GM21528 (cell line): ENCODE data around the gene TMC2.

ENCODE experiments used
- ATAC-seq: cut with Tn5 transposase; IDR thresholded peaks from one replicate; pipeline ENCODE4 v1.9.1; 2021; ENCODE audit warnings: mild to moderate bottlenecking, moderate library complexity; ENCODE audit not compliant: unreplicated experiment, low FRiP score

Gene TMC2

GRCh38 chr20:2575682-2576081 is 39.3 kb downstream of the TMC2 start:
- no peak for ATAC-seq

DNA sequence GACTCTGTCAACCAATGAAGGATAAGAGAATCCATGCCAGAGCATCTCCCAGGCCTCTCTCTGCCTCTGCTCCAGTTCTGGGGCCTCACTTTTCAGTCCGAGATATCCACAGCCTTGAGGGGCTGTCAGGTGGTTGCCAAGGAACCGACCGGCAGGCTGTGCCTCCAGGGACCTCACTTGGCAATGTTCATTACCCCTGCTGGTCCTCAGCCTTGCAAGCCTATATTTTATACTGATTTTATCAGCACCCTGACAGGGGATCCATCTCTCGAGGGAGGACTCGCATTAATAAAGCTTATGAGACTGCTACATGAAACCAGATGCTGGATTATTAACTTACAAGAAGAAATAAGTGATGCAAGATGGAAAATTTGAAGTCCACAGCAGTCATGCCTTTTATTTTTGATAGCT is 39.9 kb downstream of the TMC2 start:
- no peak for ATAC-seq

DNA sequence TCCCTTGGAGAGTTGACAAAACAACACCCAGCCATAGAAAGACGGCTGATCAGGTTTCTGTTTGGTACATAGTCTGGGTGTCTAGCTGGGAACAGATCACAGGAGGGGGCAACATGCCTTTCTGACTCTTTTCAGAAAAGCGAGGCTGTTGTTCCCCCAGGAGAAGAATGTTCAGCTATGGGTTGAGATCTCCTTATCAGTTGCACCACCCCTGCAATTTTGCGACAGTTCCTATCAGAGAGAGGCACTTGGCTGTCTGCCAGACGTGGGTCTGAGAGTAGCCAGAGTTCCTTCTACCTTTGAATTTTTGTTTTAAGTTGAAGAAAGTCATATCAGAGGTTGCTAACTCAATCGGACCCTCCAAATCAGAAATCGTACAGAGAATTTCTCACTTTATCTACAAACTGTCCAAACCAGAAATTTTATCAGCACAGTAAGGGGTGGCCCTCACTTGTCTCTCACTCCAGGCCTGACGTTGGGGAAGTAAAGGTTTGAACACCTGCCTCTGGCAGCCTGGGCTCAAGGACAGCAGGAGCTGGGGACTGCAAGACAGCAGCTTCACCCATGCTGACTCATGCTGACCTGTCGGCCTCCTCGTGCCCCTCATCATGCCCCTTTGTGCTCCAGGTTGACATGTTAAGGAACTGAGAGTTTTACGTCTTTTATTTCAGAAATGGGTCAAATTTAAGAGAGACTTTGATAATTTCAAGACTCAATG is 42.3 kb downstream of the TMC2 start:
- no peak for ATAC-seq

DNA sequence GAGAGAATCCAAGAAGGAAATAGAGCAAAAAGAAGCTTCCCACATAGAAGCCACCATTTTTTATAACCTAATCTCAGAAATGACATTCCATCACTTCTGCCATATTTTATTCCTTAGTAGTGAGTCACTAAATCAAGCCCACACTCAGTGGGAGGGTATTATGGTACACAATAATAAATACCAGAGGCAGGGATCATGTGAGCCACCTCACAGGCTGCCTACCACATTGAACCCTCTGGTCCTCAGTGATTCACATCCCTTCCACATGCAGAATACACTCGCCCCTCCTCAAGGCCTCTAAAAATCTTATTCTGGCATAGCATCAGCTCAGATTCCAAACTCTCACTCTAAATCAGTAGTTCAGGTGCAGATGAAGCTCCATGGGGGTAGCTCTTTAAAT is 49.4 kb downstream of the TMC2 start:
- ATAC-seq, result no peak

DNA sequence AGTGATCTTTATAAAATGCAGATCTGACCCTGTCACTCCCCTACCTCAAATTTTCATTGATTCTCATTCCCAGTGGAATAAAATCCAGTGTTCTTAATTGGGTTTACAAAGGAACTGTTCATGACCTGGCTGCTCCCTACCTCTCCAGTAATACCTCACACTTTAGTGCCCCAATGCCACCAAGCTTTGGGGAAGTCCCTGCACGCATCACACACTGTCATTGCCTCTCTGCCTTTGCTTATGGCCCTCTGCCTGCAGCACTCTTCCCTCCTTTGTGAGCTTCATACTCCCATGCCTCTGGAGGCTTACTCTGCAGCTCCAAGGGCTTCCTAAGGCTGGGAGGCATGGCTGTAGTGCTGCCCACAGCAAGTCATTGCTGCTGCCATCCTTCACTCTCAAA is 57.4 kb downstream of the TMC2 start:
- no peak for ATAC-seq

- ATAC-seq, result no peak
These were observed 58.7 kb downstream of the TMC2 start for GRCh38 chr20:2595076-2595475.

GRCh38 chr20:2596673-2597279 is 60.4 kb downstream of the TMC2 start:
- ATAC-seq, result no peak

GRCh38 chr20:2599288-2600006 is 63.1 kb downstream of the TMC2 start:
- ATAC-seq, result no peak

- no peak for ATAC-seq
These were observed 65.8 kb downstream of the TMC2 start for GRCh38 chr20:2602046-2602735.

GRCh38 chr20:2602746-2603145 is 66.4 kb downstream of the TMC2 start:
- ATAC-seq, result no peak

- ATAC-seq, result no peak
These were observed 67.6 kb downstream of the TMC2 start for GRCh38 chr20:2603816-2604505.

GRCh38 chr20:2604506-2604835 is 68.1 kb downstream of the TMC2 start:
- no peak for ATAC-seq

GRCh38 chr20:2606507-2607006 is 70.2 kb downstream of the TMC2 start:
- no peak for ATAC-seq

- no peak for ATAC-seq
These were observed 74.0 kb downstream of the TMC2 start for GRCh38 chr20:2610326-2610725.

DNA sequence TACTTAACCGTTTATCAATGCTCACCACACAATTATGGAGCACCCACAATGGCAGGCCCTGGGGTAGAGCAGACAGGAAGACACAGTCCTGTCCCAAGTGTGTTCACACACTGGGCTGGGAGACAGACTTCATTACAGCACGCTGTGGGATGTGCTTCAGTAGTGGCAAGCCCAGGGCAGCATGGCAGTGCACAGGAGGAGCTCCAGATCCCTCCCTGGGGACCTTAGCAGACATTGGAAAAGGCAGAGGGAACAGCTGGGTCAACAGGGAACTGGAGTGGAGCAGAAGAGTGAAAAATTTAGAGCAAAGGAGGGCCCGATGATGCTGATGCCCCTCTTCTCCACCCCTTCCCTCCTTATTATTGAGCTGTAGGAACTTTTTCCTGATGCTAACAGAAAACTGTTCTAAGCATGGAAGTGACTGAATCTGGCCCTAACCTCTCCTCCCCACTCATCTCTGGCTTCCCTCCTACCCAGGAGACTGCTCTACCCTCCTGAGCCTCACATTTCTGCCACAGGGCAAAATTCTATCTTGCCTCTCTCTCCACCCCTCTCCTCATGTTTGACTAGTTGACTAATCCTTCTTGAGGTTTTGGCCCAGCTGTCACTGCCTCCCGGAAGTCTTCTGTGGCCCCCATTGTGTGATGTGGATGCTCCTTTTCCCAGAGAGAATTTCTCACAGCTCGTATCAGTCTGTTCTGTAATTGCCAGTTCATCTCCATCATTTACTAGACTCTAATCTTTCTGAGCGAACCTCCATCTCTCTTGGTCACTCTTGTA is 74.8 kb downstream of the TMC2 start:
- ATAC-seq, result no peak

DNA sequence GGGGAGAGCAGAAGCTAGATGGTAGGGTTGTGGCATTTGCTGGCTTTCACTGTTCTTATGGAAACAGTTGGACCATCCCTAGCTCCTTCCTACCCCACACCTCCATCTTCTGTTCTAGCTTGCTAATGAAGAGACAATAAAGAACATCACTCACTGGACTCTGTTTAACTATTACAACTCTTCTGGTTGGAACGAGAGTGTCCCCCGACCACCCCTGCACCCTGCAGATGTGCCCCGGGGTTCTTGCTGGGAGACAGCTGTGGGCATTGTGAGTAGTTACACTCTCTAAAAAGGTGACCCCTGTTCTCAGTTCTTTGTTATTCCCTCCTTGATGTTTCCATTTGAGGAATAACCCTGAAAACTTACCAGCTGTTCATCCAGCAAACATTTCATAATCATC is 75.7 kb downstream of the TMC2 start:
- no peak for ATAC-seq

- ATAC-seq, result no peak
These were observed 80.3 kb downstream of the TMC2 start for GRCh38 chr20:2616634-2617033.

GRCh38 chr20:2617099-2617714 is 80.8 kb downstream of the TMC2 start:
- ATAC-seq, result no peak

DNA sequence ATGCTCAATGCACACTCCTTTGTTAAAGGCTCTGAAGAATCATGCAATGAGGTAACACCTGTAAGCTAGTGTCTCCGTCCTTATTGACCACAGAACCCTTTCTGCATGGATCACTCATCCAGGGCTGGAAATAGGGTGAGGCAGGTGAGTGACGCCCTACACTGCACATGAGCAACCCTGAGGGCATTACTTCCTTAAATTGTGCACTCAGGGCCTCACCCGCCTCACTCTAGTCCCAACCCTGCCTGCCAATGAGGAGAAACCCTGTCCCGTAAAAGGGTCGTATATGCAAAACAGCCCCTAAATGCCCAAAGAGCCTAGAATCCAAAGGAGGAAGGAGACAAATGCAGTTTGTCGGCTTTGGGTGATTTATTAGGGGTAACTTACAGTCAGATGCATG is 82.4 kb downstream of the TMC2 start:
- ATAC-seq, result no peak
